HepG2 (cell line): ENCODE data around the gene MAP2K7. TPM values are rescaled to one million over a fixed set of nuclear protein-coding genes. Genes with fewer than 3 reads are reported as not detected.

Experiments
- ATAC-seq: fragments of 200-7000 bp; cut with Tn5 transposase; 3 replicates; pipeline ENCODE4 v1.9.1; 2020; ENCODE audit warnings: mild to moderate bottlenecking, moderate library complexity
- BruUV-seq: library from RNA; stranded (reverse); fragments of 400-500 nt; replicated peaks from 2 replicates; lab custom pipeline; 2021; lab: Mats Ljungman, UMichigan
- CTCF ChIA-PET: fragments of 300-600 bp; formaldehyde crosslinking; extraction: SDS; loops from one replicate; lab custom pipeline; 2021; ENCODE audit warnings: low total read pairs, inconsistent platforms, low intra/inter-chr PET ratio; lab: Yijun Ruan, JAX
- POLR2A ChIA-PET: fragments of 350-600 bp; sonication (Branson Sonifier 250); formaldehyde crosslinking; loops from one replicate; lab custom pipeline; 2020; ENCODE audit warnings: antibody characterized with exemption, inconsistent platforms; lab: Yijun Ruan, JAX
- DNase-seq: peaks from one replicate; pipeline ENCODE4 v3.0.0-alpha.2; 2015; ENCODE audit warnings: low spot score
- FAIRE-seq: peaks from 3 replicates; lab custom pipeline; 2011; peaks lifted over from hg19 to GRCh38; lab: Jason Lieb, UNC
- H2AFZ ChIP-seq: one replicate; pipeline ENCODE4 v1.6.1; 2011; ENCODE audit warnings: low read length, inconsistent platforms
- H3K27ac ChIP-seq: fragments of 300-600 bp; 3 replicates; pipeline ENCODE4 v1.8.0; 2011; ENCODE audit warnings: mixed run types, mild to moderate bottlenecking, mixed read lengths, low read length, inconsistent platforms; ENCODE audit not compliant: insufficient read depth; ENCODE audit errors: extremely low read length
- H3K27me3 ChIP-seq, 2 experiments: fragments of 200-600 bp in 1 of 2; 2 replicates in 1 of 2; 3 replicates in 1 of 2; pipeline versions ENCODE4 v1.6.0 to v1.8.0; 2011; ENCODE audit warnings: low read length in 2 of 2, mild to moderate bottlenecking in 2 of 2, moderate library complexity in 2 of 2, inconsistent platforms in 1 of 2; ENCODE audit not compliant: insufficient read depth in 2 of 2, control insufficient read depth in 1 of 2
- H3K36me3 ChIP-seq, 2 experiments: fragments of 200-600 bp in 1 of 2; replicated peaks in 1 of 2; 2 replicates in 1 of 2; 3 replicates in 1 of 2; pipeline versions ENCODE4 v1.5.1 to v1.8.0; 2011; ENCODE audit warnings: low read length in 2 of 2, inconsistent platforms in 1 of 2; ENCODE audit not compliant: insufficient read depth in 2 of 2, control insufficient read depth in 1 of 2
- H3K4me1 ChIP-seq: 2 replicates; pipeline ENCODE4 v1.5.1; 2012; ENCODE audit warnings: low read length, inconsistent platforms; ENCODE audit not compliant: insufficient read depth
- H3K4me2 ChIP-seq: 2 replicates; pipeline ENCODE4 v1.6.0; 2011; ENCODE audit warnings: low read depth, low read length, inconsistent platforms
- H3K4me3 ChIP-seq, 3 experiments: fragments of 200-600 bp in 1 of 3; sonication (generic), shearing (Covaris generic) in 1 of 3; replicated peaks in 1 of 3; 2 replicates each; pipeline ENCODE4 v1.5.1; 2011 to 2016; ENCODE audit warnings: low read length in 3 of 3, inconsistent platforms in 2 of 3, low read depth in 2 of 3, mild to moderate bottlenecking in 2 of 3, control low read depth in 1 of 3, mixed read lengths in 1 of 3; ENCODE audit not compliant: insufficient read depth in 1 of 3
- H3K79me2 ChIP-seq: one replicate; pipeline ENCODE4 v1.6.1; 2011; ENCODE audit warnings: low read length, inconsistent platforms; ENCODE audit not compliant: insufficient read depth
- H3K9ac ChIP-seq: 2 replicates; pipeline ENCODE4 v1.6.0; 2011; ENCODE audit warnings: mild to moderate bottlenecking, low read depth, low read length, inconsistent platforms; ENCODE audit not compliant: insufficient read depth
- H3K9me3 ChIP-seq: 2 replicates; pipeline ENCODE4 v1.5.1; 2012; ENCODE audit warnings: mild to moderate bottlenecking, low read length
- H4K20me1 ChIP-seq: 2 replicates; pipeline ENCODE4 v1.6.0; 2011; ENCODE audit warnings: inconsistent platforms, mild to moderate bottlenecking, low read length, moderate library complexity; ENCODE audit not compliant: insufficient read depth
- AGO2 ChIP-seq: fragments of 200-400 bp; formaldehyde crosslinking; optimal IDR thresholded peaks from 2 replicates; pipeline ENCODE3; 2017; ENCODE audit warnings: mild to moderate bottlenecking, low read depth, low read length, moderate library complexity
- FOXK1 ChIP-seq: sonication (generic); formaldehyde crosslinking; IDR thresholded peaks from 2 replicates; pipeline ENCODE4 v1.4.0; 2020; ENCODE audit warnings: low read depth, missing genetic modification reagents, borderline replicate concordance
- HNRNPL ChIP-seq: fragments of 200-400 bp; formaldehyde crosslinking; IDR thresholded peaks from 2 replicates; pipeline ENCODE4 v1.6.1; 2017; ENCODE audit warnings: mild to moderate bottlenecking, low read depth, low read length
- KLF15 ChIP-seq: sonication (generic); formaldehyde crosslinking; IDR thresholded peaks from 2 replicates; pipeline ENCODE4 v1.8.1; 2023; ENCODE audit warnings: borderline replicate concordance, mild to moderate bottlenecking, inconsistent platforms, missing genetic modification reagents, mixed read lengths
- KMT2B ChIP-seq: IDR thresholded peaks from 2 replicates; pipeline ENCODE4 v1.6.1; 2016; ENCODE audit warnings: missing genetic modification reagents, missing compliant biosample characterization
- MTA1 ChIP-seq: sonication (generic); formaldehyde crosslinking; IDR thresholded peaks from 2 replicates; pipeline ENCODE4 v1.4.0; 2020; ENCODE audit warnings: missing genetic modification reagents, mild to moderate bottlenecking, borderline replicate concordance
- RAD21 ChIP-seq: fragments of 450-650 bp; formaldehyde crosslinking; IDR thresholded peaks from 2 replicates; pipeline ENCODE4 v1.5.0; 2020; ENCODE audit warnings: mild to moderate bottlenecking
- SPEN ChIP-seq: sonication (generic); formaldehyde crosslinking; IDR thresholded peaks from 2 replicates; pipeline ENCODE4 v1.5.1; 2020; ENCODE audit warnings: low read depth, mild to moderate bottlenecking, missing genetic modification reagents
- XRCC5 ChIP-seq: fragments of 200-400 bp; formaldehyde crosslinking; optimal IDR thresholded peaks from 2 replicates; pipeline ENCODE3; 2017; ENCODE audit warnings: mild to moderate bottlenecking, low read length
- ZNF276 ChIP-seq: sonication (generic); formaldehyde crosslinking; IDR thresholded peaks from 2 replicates; pipeline ENCODE4 v1.4.0; 2020; ENCODE audit warnings: mild to moderate bottlenecking, low read depth, missing genetic modification reagents
- ZNF446 ChIP-seq: sonication (generic); formaldehyde crosslinking; IDR thresholded peaks from 2 replicates; pipeline ENCODE4 v1.5.0; 2020; ENCODE audit warnings: mild to moderate bottlenecking, missing genetic modification reagents
- ZNF644 ChIP-seq: IDR thresholded peaks from 2 replicates; pipeline ENCODE4 v1.6.1; 2016; ENCODE audit warnings: low read depth
- ZNF687 ChIP-seq: sonication (generic); formaldehyde crosslinking; IDR thresholded peaks from 2 replicates; pipeline ENCODE4 v1.5.1; 2020; ENCODE audit warnings: mild to moderate bottlenecking, missing genetic modification reagents, moderate library complexity
- ZNF710 ChIP-seq: sonication (generic); formaldehyde crosslinking; IDR thresholded peaks from 2 replicates; pipeline ENCODE4 v1.5.0; 2020; ENCODE audit warnings: mild to moderate bottlenecking, missing genetic modification reagents, borderline replicate concordance
- ZSCAN20 ChIP-seq: sonication (generic); formaldehyde crosslinking; IDR thresholded peaks from 2 replicates; pipeline ENCODE4 v1.4.0; 2020; ENCODE audit warnings: missing genetic modification reagents, mild to moderate bottlenecking, borderline replicate concordance
- WGBS: methylation state at CpG from one replicate; pipeline ENCODE4 v1.1.6; 2017; ENCODE audit warnings: low lambda C conversion rate; 5-methylcytosine and 5-hydroxymethylcytosine counted together
- in situ Hi-C: cut with HindIII; loops from 2 replicates; pipeline ENCODE4 v1.10.0; 2017; ENCODE audit warnings: low pct_unique_long_range_greater_than_20kb; ENCODE audit not compliant: extremely low pct_ligation_motif_present
- intact Hi-C: fragments of 100-400 bp; cut with micrococcal nuclease; formaldehyde crosslinking; loops from one replicate; pipeline ENCODE4 v1.10.0; 2022; ENCODE audit not compliant: unreplicated experiment
- polyA plus RNA-seq, 8 experiments: library from polyadenylated mRNA; depleted of rRNA in 3 of 8; stranded (reverse) in 7 of 8; unstranded in 1 of 8; fragments of >200 nt; fragmentation: Illumina TruSeq in 4 of 8; extraction: Trizol in 4 of 8; gene quantifications; 2 replicates each; pipeline versions ENCODE4 v1.2.1 to v1.2.3, GENCODE V29; 2011 to 2016; ENCODE audit warnings: low read depth in 4 of 8, missing spikeins in 1 of 8, mixed read lengths in 1 of 8; ENCODE audit not compliant: insufficient read depth in 1 of 8
- total RNA-seq, 5 experiments: library from RNA; depleted of rRNA; stranded (reverse); fragments of >200 nt; fragmentation: Illumina TruSeq; extraction: Trizol; gene quantifications; 2 replicates each; pipeline ENCODE4 v1.2.3, GENCODE V29; 2016; ENCODE audit warnings: low read depth in 1 of 5

Gene MAP2K7
- total and polyA plus RNA-seq, 2 of the 13 experiments (the other 11 are each of a cell fraction or from before 2014, with no cell fraction given): 9.0 to 10.8 TPM

GRCh38 chr19:7943444-7944176 is 39.9 kb downstream of the MAP2K7 start, which contains the start of gene TIMM44:
Gene TIMM44 (minus strand): TSS chr19:7943666. CDS start chr19:7943651, 15 bp downstream.
- Histone ChIP-seq H3K4me2 (peak within 1 kb of the TSS; percentile 99), H3K36me3 (peaks cover 7 to 26% of the 10 kb centered on the region in 2 experiments; a peak in 4 of 5 replicates), H3K27me3 (peaks cover 0 to 3% of the 10 kb centered on the region in 2 experiments; a peak in 1 of 5 replicates), H3K79me2 (peaks cover 32% of the 10 kb centered on the region), H3K4me3 (peak within 1 kb of the TSS; percentile 65 to 98 (median 91)), H2AFZ (no peak within 1 kb of the TSS), H3K27ac (peak within 1 kb of the TSS; percentile 90), H3K9me3 (no peaks in the 10 kb centered on the region), H3K9ac (peak within 1 kb of the TSS; percentile 100), H3K4me1 (peaks cover 38% of the 10 kb centered on the region), H4K20me1 (0 out of 2 replicates have a peak, but pooled peaks cover 2% of the 10 kb centered on the region)
- BruUV-seq: no TSS peak
- WGBS: 1% methylated on average over 33 of the region's 56 CpGs
- peak; percentile 98 for FAIRE-seq
- POLR2A ChIA-PET: interaction anchor here (0.7 to 2.8 kb wide), 41 partner anchors 8 to 480 kb away, joined by 3 to 85 read pairs (median 5); partner anchors contain the start of genes CCL25, ELAVL1, LRRC8E and MAP2K7
- CTCF ChIA-PET: interaction anchor here (1.6 to 1.8 kb wide), 2 partner anchors 59 to 126 kb away, joined by 3 to 7 read pairs; no protein-coding TSS in a partner anchor
- peak; percentile 99 for DNase-seq
- intact Hi-C loops (loop anchor here (2.0 kb wide), 1 partner anchor 59 kb away; no protein-coding TSS in a partner anchor), in situ Hi-C loops (no loop called here)
- peak; percentile 98 for ATAC-seq
- TF ChIP-seq SPEN (peak; percentile 90; the same call in 1 of the 2 replicates), ZNF644 (CRISPR knock-in tag) (0 out of 2 replicates have a peak, but pooled peaks have one; percentile 17), KLF15 (CRISPR knock-in tag) (peak; percentile 44; the same call in 1 of the 2 replicates), RAD21 (CRISPR knock-in tag) (peak; percentile 59), KMT2B (peak; percentile 71), HNRNPL (0 out of 2 replicates have a peak, but pooled peaks have one; percentile 39), ZNF276 (CRISPR knock-in tag) (no peak), ZSCAN20 (CRISPR knock-in tag) (no peak), ZNF687 (CRISPR knock-in tag) (peak; percentile 93), ZNF710 (CRISPR knock-in tag) (peak; percentile 80), FOXK1 (CRISPR knock-in tag) (peak; percentile 53; the same call in 1 of the 2 replicates), ZNF446 (no peak), MTA1 (CRISPR knock-in tag) (no peak), AGO2 (peak; percentile 72), XRCC5 (peak; percentile 15)
